Activated CD4-positive, alpha-beta memory T cell treated with anti-CD3 and anti-CD28 coated beads for 36 hours (primary cell): Measurements from ENCODE around the gene TCEAL4. TPM values are rescaled to one million over a fixed set of nuclear protein-coding genes. Genes with fewer than 3 reads are reported as not detected.

Source experiments
- CTCF ChIA-PET: fragments of 350-600 bp; sonication (Branson Sonifier 250); formaldehyde crosslinking; loops from one replicate; lab custom pipeline; 2021; ENCODE audit warnings: antibody characterized with exemption, inconsistent platforms; lab: Charles Lee
- POLR2A ChIA-PET: fragments of 350-600 bp; sonication (Branson Sonifier 250); formaldehyde crosslinking; loops from one replicate; lab custom pipeline; 2021; ENCODE audit warnings: antibody characterized with exemption; lab: Charles Lee
- DNase-seq: peaks from one replicate; pipeline ENCODE4 v3.0.0-alpha.2; 2020
- H3K27ac Mint-ChIP-seq: one replicate; pipeline ENCODE4 v1.8.0; 2021; ENCODE audit warnings: mixed read lengths
- H3K27me3 Mint-ChIP-seq: one replicate; pipeline ENCODE4 v1.8.0; 2021; ENCODE audit warnings: mixed read lengths
- H3K36me3 Mint-ChIP-seq: one replicate; pipeline ENCODE4 v1.8.0; 2021; ENCODE audit warnings: mixed read lengths
- H3K4me1 Mint-ChIP-seq: one replicate; pipeline ENCODE4 v1.8.0; 2021; ENCODE audit warnings: low read depth, mixed read lengths
- H3K4me3 Mint-ChIP-seq: one replicate; pipeline ENCODE4 v1.8.0; 2021; ENCODE audit warnings: mild to moderate bottlenecking, mixed read lengths
- H3K9me3 Mint-ChIP-seq: one replicate; pipeline ENCODE4 v1.8.0; 2021; ENCODE audit warnings: mixed read lengths
- intact Hi-C: fragments of 100-400 bp; cut with micrococcal nuclease; formaldehyde crosslinking; loops from one replicate; pipeline ENCODE4 v1.15.1; 2023
- total RNA-seq, 2 experiments: library from RNA; stranded (reverse); gene quantifications; one replicate each; pipeline ENCODE4 v1.2.3, GENCODE V29; 2021

Gene TCEAL4
- total RNA-seq, 2 experiments from 2014 or later, result 12.4 to 13.3 TPM

DNA sequence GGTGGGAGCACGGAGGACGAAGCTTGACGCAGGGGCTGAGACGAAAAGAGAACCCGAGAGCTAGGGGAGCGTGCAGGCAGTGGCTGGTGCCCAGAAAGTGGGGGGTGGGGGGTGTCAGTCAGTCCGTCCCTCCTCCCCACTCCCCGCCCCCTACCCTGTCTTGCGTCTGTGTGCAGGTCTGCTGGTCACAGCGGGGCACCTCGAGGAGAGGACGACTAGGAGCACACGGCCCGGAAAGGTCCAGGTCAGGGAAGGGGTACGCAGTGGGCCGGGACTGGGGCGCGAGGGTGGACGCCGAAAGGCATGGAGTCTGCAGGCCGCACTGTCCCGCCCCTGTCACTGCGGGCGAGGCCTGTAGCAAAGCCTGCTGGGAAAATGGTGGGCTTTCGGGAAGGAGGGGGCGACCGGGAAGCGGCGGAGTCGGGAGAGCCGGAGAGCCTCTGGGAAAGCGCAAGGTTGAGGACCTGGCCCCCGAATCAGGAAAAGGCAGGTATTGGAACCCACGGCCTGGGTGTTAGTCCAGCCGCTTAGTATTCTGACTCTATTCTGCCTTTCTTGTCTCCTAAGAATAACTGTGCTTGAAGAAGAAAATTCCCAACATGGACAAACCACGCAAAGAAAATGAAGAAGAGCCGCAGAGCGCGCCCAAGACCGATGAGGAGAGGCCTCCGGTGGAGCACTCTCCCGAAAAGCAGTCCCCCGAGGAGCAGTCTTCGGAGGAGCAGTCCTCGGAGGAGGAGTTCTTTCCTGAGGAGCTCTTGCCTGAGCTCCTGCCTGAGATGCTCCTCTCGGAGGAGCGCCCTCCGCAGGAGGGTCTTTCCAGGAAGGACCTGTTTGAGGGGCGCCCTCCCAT lies 44.2 kb downstream of the TCEAL4 start:
- ChIA-PET CTCF (no interaction called here), POLR2A (no interaction called here)
- H3K4me1 Mint-ChIP-seq, result peaks cover 17% of the 10 kb centered on the region
- H3K4me3 Mint-ChIP-seq, result peak overlapping the region; percentile 84
- no peaks in the 10 kb centered on the region for H3K9me3 Mint-ChIP-seq
- peak; percentile 42 for DNase-seq
- peak overlapping the region; percentile 70 for H3K27ac Mint-ChIP-seq
- no peaks in the 10 kb centered on the region for H3K27me3 Mint-ChIP-seq
- intact Hi-C loops, result loop anchor here (5.0 kb wide), 1 partner anchor 42 kb away; the partner anchor contains the start of gene TCEAL4
- H3K36me3 Mint-ChIP-seq, result no peaks in the 10 kb centered on the region

DNA sequence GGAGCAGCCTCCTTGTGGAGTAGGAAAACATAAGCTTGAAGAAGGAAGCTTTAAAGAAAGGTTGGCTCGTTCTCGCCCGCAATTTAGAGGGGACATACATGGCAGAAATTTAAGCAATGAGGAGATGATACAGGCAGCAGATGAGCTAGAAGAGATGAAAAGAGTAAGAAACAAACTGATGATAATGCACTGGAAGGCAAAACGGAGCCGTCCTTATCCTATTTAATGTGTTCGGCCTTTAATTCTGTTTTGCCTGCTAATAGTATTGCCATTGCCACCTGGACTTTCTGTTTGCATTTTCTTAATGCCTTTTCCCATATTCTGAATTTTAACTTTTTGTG lies 44.8 kb downstream of the TCEAL4 start:
- CTCF ChIA-PET, result no interaction called here
- no peaks in the 10 kb centered on the region for H3K27me3 Mint-ChIP-seq
- no peak for DNase-seq
- H3K4me3 Mint-ChIP-seq, result peak overlapping the region; percentile 84
- H3K27ac Mint-ChIP-seq, result no peak overlapping the region
- POLR2A ChIA-PET, result no interaction called here
- no peaks in the 10 kb centered on the region for H3K36me3 Mint-ChIP-seq
- no peaks in the 10 kb centered on the region for H3K9me3 Mint-ChIP-seq
- intact Hi-C loops, result no loop called here
- peaks cover 17% of the 10 kb centered on the region for H3K4me1 Mint-ChIP-seq

GRCh38 chrX:103631145-103631544 lies 45.8 kb downstream of the TCEAL4 start:
- intact Hi-C loops, result no loop called here
- no peak for DNase-seq
- POLR2A ChIA-PET, result no interaction called here
- Mint-ChIP-seq H3K4me3 (no peak overlapping the region), H3K9me3 (no peaks in the 10 kb centered on the region), H3K36me3 (no peaks in the 10 kb centered on the region), H3K27ac (no peak overlapping the region), H3K27me3 (no peaks in the 10 kb centered on the region), H3K4me1 (peaks cover 17% of the 10 kb centered on the region)
- CTCF ChIA-PET, result no interaction called here

DNA sequence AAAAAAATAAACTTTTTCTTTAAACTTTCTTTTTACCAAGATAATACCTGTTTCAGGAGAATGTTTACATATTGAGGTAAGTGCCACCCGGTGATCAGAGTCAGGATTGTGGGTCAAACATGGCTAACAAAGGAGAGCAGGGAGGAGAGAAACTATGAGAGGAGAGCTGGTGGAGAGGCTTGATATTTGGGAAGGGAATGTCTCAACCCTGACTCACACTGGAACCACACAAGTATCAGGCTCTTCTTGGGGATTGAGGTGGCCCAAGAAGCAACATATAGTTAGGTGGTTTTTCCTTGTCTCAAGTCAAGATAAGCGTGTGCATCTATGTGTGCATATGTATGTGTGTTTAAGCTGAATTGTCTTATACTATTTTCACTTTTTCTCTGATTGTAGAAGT lies 50.1 kb downstream of the TCEAL4 start:
- DNase-seq, result no peak
- Mint-ChIP-seq H3K4me1 (no peaks in the 10 kb centered on the region), H3K4me3 (no peak overlapping the region), H3K9me3 (no peaks in the 10 kb centered on the region), H3K27ac (no peak overlapping the region), H3K36me3 (no peaks in the 10 kb centered on the region), H3K27me3 (no peaks in the 10 kb centered on the region)
- ChIA-PET POLR2A (no interaction called here), CTCF (no interaction called here)
- intact Hi-C loops, result no loop called here

Other genes with a start within 250 kb of the TCEAL4 start
- 1 to 10 TPM; 2.3 to 2.6 TPM for gene TCEAL9, start 229.0 kb upstream of the TCEAL4 start, total RNA-seq
- gene BEX3, start 209.0 kb upstream of the TCEAL4 start, total RNA-seq, result 10 to 100 TPM; 24.5 to 26.6 TPM
- under 1 TPM in 1 of 2 experiments, not detected in 1; 0.10 TPM for gene RAB40A, start 66.0 kb upstream of the TCEAL4 start, total RNA-seq
- gene TCEAL3, start 22.4 kb downstream of the TCEAL4 start, total RNA-seq, result 1 to 10 TPM; 4.8 to 5.6 TPM
- 1 to 10 TPM; 7.8 to 8.4 TPM for gene TCEAL1, start 43.5 kb downstream of the TCEAL4 start, total RNA-seq
- gene MORF4L2, start 101.2 kb downstream of the TCEAL4 start, total RNA-seq, result 100 to 1,000 TPM; 184 to 191 TPM
- gene TMEM31, start 125.4 kb downstream of the TCEAL4 start, total RNA-seq, result under 1 TPM; 0.44 to 0.52 TPM
- not detected for gene PLP1, start 191.3 kb downstream of the TCEAL4 start, total RNA-seq
- gene RAB9B, start 246.7 kb downstream of the TCEAL4 start, total RNA-seq, result under 1 TPM; 0.44 to 0.57 TPM